Gastroesophageal sphincter (tissue), 3 donors: ENCODE results near the gene PCCB.

Experiments
- CTCF ChIP-seq, 4 experiments: fragments of 200-600 bp in 2 of 4; fragments of 450-650 bp in 2 of 4; sonication (generic) in 1 of 4; IDR thresholded peaks; one replicate each; pipeline ENCODE4 v1.5.1; 2017 to 2019; ENCODE audit warnings: antibody characterized with exemption in 4 of 4, mild to moderate bottlenecking in 2 of 4, moderate library complexity in 2 of 4
- POLR2AphosphoS5 ChIP-seq: sonication (generic); formaldehyde crosslinking; IDR thresholded peaks from one replicate; pipeline ENCODE4 v1.6.1; 2017; ENCODE audit warnings: antibody characterized with exemption

DNA sequence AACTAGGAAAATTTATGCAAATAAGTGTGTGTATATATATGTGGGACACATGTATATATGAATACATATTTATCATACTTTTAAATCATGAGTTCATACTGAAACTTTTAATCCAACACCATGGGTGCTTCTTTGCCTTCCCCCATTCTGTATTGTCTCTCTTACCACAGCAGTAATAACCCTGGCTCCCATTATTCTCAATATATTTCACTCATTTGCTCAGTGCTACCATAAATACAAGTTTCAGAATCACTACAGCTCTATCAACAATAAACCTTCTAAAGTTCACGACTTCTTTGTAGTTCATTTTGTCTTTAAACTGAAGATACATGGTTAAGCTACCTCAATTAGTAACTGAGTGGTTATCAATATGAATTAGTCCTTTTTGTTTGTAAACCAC lies 82.2 kb downstream of the PCCB start:
- TF ChIP-seq CTCF (IDR thresholded peaks at IDR 0.05) (no peak), POLR2AphosphoS5 (no peak)
